HEK293 (cell line): ENCODE measurements around the gene GNPTG.

Experiments
- KLF7 ChIP-seq: fragments of 450-650 bp; formaldehyde crosslinking; IDR thresholded peaks from 2 replicates; pipeline ENCODE4 v1.5.1; 2016; ENCODE audit warnings: missing biosample characterization, missing genetic modification characterization, borderline replicate concordance
- MYNN ChIP-seq: fragments of 450-650 bp; formaldehyde crosslinking; IDR thresholded peaks from 2 replicates; pipeline ENCODE4 v1.5.1; 2016; ENCODE audit warnings: missing biosample characterization, missing genetic modification characterization, borderline replicate concordance
- OSR2 ChIP-seq: fragments of 450-650 bp; formaldehyde crosslinking; IDR thresholded peaks from 2 replicates; pipeline ENCODE4 v1.5.1; 2016; ENCODE audit warnings: missing biosample characterization, missing genetic modification characterization
- RBAK ChIP-seq: fragments of 450-650 bp; formaldehyde crosslinking; IDR thresholded peaks from 2 replicates; pipeline ENCODE4 v1.5.1; 2016; ENCODE audit warnings: missing biosample characterization, missing genetic modification characterization
- SCRT1 ChIP-seq: fragments of 450-650 bp; formaldehyde crosslinking; IDR thresholded peaks from 2 replicates; pipeline ENCODE4 v1.5.1; 2016; ENCODE audit warnings: missing biosample characterization, missing genetic modification characterization, borderline replicate concordance
- SP3 ChIP-seq: fragments of 450-650 bp; formaldehyde crosslinking; IDR thresholded peaks from 2 replicates; pipeline ENCODE4 v1.5.1; 2016; ENCODE audit warnings: missing biosample characterization, missing genetic modification characterization
- YY1 ChIP-seq: fragments of 450-650 bp; formaldehyde crosslinking; IDR thresholded peaks from 2 replicates; pipeline ENCODE4 v1.5.1; 2018; ENCODE audit warnings: missing biosample characterization, missing genetic modification characterization
- YY2 ChIP-seq: fragments of 450-650 bp; formaldehyde crosslinking; IDR thresholded peaks from 2 replicates; pipeline ENCODE4 v1.5.1; 2016; ENCODE audit warnings: missing biosample characterization, missing genetic modification characterization
- ZBTB20 ChIP-seq: fragments of 450-650 bp; formaldehyde crosslinking; IDR thresholded peaks from 2 replicates; pipeline ENCODE4 v1.5.1; 2016; ENCODE audit warnings: missing biosample characterization, missing genetic modification characterization
- ZFP3 ChIP-seq: fragments of 450-650 bp; formaldehyde crosslinking; IDR thresholded peaks from 2 replicates; pipeline ENCODE4 v1.5.1; 2016; ENCODE audit warnings: low read depth, missing biosample characterization, missing genetic modification characterization
- ZNF19 ChIP-seq: fragments of 450-650 bp; formaldehyde crosslinking; IDR thresholded peaks from 2 replicates; pipeline ENCODE4; 2016; ENCODE audit warnings: missing biosample characterization, missing genetic modification characterization, low read depth
- ZNF302 ChIP-seq: fragments of 450-650 bp; formaldehyde crosslinking; IDR thresholded peaks from 2 replicates; pipeline ENCODE4 v1.5.1; 2016; ENCODE audit warnings: missing biosample characterization, missing genetic modification characterization, low read depth
- ZNF394 ChIP-seq: fragments of 450-650 bp; formaldehyde crosslinking; IDR thresholded peaks from 2 replicates; pipeline ENCODE4 v1.5.1; 2016; ENCODE audit warnings: missing biosample characterization, missing genetic modification characterization, mild to moderate bottlenecking, moderate library complexity, borderline replicate concordance
- ZNF426 ChIP-seq: fragments of 450-650 bp; formaldehyde crosslinking; IDR thresholded peaks from 2 replicates; pipeline ENCODE4 v1.5.1; 2017; ENCODE audit warnings: missing biosample characterization, missing genetic modification characterization, mild to moderate bottlenecking, inconsistent platforms, moderate library complexity
- ZNF473 ChIP-seq: fragments of 450-650 bp; formaldehyde crosslinking; IDR thresholded peaks from 2 replicates; pipeline ENCODE4 v1.5.1; 2017; ENCODE audit warnings: missing biosample characterization, missing genetic modification characterization
- ZNF501 ChIP-seq: fragments of 450-650 bp; formaldehyde crosslinking; IDR thresholded peaks from 2 replicates; pipeline ENCODE4 v1.5.1; 2016; ENCODE audit warnings: missing biosample characterization, missing genetic modification characterization
- ZNF549 ChIP-seq: fragments of 450-650 bp; IDR thresholded peaks from 2 replicates; pipeline ENCODE4 v1.5.1; 2018; ENCODE audit warnings: missing biosample characterization, missing genetic modification characterization, mild to moderate bottlenecking, inconsistent platforms, moderate library complexity
- ZNF571 ChIP-seq: fragments of 450-650 bp; formaldehyde crosslinking; IDR thresholded peaks from 2 replicates; pipeline ENCODE4 v1.5.0; 2017; ENCODE audit warnings: missing biosample characterization, missing genetic modification characterization
- ZNF610 ChIP-seq: fragments of 450-650 bp; formaldehyde crosslinking; IDR thresholded peaks from 2 replicates; pipeline ENCODE4 v1.5.1; 2016; ENCODE audit warnings: missing biosample characterization, missing genetic modification characterization, borderline replicate concordance
- ZNF768 ChIP-seq: fragments of 450-650 bp; formaldehyde crosslinking; IDR thresholded peaks from 2 replicates; pipeline ENCODE4 v1.5.1; 2018; ENCODE audit warnings: missing biosample characterization, mild to moderate bottlenecking, missing genetic modification characterization
- ZNF776 ChIP-seq: fragments of 450-650 bp; formaldehyde crosslinking; IDR thresholded peaks from 2 replicates; pipeline ENCODE4 v1.5.0; 2017; ENCODE audit warnings: missing biosample characterization, missing genetic modification characterization, borderline replicate concordance
- ZSCAN23 ChIP-seq: fragments of 450-650 bp; formaldehyde crosslinking; IDR thresholded peaks from 2 replicates; pipeline ENCODE4 v1.5.1; 2016; ENCODE audit warnings: missing biosample characterization, missing genetic modification characterization
- ZSCAN30 ChIP-seq: fragments of 450-650 bp; IDR thresholded peaks from 2 replicates; pipeline ENCODE4 v1.5.1; 2018; ENCODE audit warnings: missing biosample characterization, mild to moderate bottlenecking, missing genetic modification characterization, moderate library complexity
- TF ChIP-seq, protein P1 (sequence below): fragments of 450-650 bp; formaldehyde crosslinking; IDR thresholded peaks from 2 replicates; pipeline ENCODE4 v1.5.1; 2017; ENCODE audit warnings: missing biosample characterization, missing genetic modification characterization
- TF ChIP-seq, protein P2 (sequence below): sonication (generic); formaldehyde crosslinking; IDR thresholded peaks from 2 replicates; pipeline ENCODE4 v1.8.1; 2022; ENCODE audit warnings: mild to moderate bottlenecking, moderate library complexity, missing genetic modification reagents
- TF ChIP-seq, protein P3 (sequence below): fragments of 450-650 bp; formaldehyde crosslinking; IDR thresholded peaks from 2 replicates; pipeline ENCODE4 v1.5.1; 2017; ENCODE audit warnings: missing biosample characterization, mild to moderate bottlenecking, missing genetic modification characterization, moderate library complexity
- TF ChIP-seq, protein P4 (sequence below): fragments of 450-650 bp; formaldehyde crosslinking; IDR thresholded peaks from 2 replicates; pipeline ENCODE4 v1.5.1; 2016; ENCODE audit warnings: missing biosample characterization, missing genetic modification characterization
- TF ChIP-seq, protein P5 (sequence below): fragments of 450-650 bp; formaldehyde crosslinking; IDR thresholded peaks from 2 replicates; pipeline ENCODE4 v1.5.1; 2016; ENCODE audit warnings: missing biosample characterization, missing genetic modification characterization, borderline replicate concordance
- TF ChIP-seq, protein P6 (sequence below): fragments of 450-650 bp; formaldehyde crosslinking; IDR thresholded peaks from 2 replicates; pipeline ENCODE4 v1.5.1; 2016; ENCODE audit warnings: missing biosample characterization, missing genetic modification characterization

GNPTG gene

DNA sequence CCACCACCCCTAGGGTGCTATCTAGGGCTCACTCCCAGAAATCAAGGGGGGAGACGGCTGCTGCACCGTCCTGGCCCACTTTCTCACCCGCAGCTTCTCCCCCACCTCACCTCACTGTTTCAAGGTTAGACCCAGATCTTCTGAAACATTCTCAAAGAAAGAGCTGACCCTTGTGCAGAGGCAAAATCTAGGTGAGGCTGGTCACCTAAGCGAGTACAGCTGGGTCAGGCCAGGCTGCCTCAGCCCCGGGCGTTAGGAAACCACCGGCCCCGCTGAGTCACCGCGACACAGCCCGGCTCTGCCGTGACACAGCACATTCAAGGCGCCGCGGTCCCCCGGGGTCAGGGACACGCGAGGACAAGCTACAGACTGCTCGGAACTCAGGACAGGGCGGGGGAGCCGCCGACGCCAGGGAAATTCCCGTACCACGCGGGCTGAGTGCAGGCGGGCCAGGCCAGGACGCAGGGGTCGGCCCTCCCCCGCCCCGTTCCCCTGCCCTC is 27.1 kb downstream of the GNPTG start (continued):
- TF ChIP-seq MYNN (tag by site-specific recombination) (no peak), ZNF571 (tag by site-specific recombination) (no peak), ZNF776 (tag by site-specific recombination) (no peak), ZBTB20 (tag by site-specific recombination) (0 out of 2 replicates have a peak, but pooled peaks have one; percentile 33), ZNF501 (peak; percentile 65; the same call in 1 of the 2 replicates), YY2 (no peak), RBAK (tag by site-specific recombination) (no peak), ZSCAN30 (tag by site-specific recombination) (no peak), SP3 (tag by site-specific recombination) (peak; percentile 28), ZFP3 (no peak), ZNF426 (no peak), SCRT1 (no peak), ZNF473 (tag by site-specific recombination) (no peak), ZNF768 (tag by site-specific recombination) (no peak), ZSCAN23 (tag by site-specific recombination) (no peak), ZNF549 (tag by site-specific recombination) (no peak), OSR2 (no peak), ZNF19 (tag by site-specific recombination) (no peak), ZNF610 (tag by site-specific recombination) (no peak), ZNF302 (tag by site-specific recombination) (no peak), YY1 (no peak; the same call in 1 of the 2 replicates), ZNF394 (tag by site-specific recombination) (peak; percentile 52; the same call in 1 of the 2 replicates), KLF7 (tag by site-specific recombination) (no peak)
- TF ChIP-seq, protein P1, sequence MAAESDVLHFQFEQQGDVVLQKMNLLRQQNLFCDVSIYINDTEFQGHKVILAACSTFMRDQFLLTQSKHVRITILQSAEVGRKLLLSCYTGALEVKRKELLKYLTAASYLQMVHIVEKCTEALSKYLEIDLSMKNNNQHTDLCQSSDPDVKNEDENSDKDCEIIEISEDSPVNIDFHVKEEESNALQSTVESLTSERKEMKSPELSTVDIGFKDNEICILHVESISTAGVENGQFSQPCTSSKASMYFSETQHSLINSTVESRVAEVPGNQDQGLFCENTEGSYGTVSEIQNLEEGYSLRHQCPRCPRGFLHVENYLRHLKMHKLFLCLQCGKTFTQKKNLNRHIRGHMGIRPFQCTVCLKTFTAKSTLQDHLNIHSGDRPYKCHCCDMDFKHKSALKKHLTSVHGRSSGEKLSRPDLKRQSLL (tag by site-specific recombination) = no peak
- TF ChIP-seq, protein P2, sequence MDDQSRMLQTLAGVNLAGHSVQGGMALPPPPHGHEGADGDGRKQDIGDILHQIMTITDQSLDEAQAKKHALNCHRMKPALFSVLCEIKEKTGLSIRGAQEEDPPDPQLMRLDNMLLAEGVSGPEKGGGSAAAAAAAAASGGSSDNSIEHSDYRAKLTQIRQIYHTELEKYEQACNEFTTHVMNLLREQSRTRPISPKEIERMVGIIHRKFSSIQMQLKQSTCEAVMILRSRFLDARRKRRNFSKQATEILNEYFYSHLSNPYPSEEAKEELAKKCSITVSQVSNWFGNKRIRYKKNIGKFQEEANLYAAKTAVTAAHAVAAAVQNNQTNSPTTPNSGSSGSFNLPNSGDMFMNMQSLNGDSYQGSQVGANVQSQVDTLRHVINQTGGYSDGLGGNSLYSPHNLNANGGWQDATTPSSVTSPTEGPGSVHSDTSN (CRISPR knock-in tag) = no peak
- TF ChIP-seq, protein P3, sequence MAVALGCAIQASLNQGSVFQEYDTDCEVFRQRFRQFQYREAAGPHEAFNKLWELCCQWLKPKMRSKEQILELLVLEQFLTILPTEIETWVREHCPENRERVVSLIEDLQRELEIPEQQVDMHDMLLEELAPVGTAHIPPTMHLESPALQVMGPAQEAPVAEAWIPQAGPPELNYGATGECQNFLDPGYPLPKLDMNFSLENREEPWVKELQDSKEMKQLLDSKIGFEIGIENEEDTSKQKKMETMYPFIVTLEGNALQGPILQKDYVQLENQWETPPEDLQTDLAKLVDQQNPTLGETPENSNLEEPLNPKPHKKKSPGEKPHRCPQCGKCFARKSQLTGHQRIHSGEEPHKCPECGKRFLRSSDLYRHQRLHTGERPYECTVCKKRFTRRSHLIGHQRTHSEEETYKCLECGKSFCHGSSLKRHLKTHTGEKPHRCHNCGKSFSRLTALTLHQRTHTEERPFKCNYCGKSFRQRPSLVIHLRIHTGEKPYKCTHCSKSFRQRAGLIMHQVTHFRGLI (tag by site-specific recombination) = no peak; the same call in 1 of the 2 replicates
- TF ChIP-seq, protein P4, sequence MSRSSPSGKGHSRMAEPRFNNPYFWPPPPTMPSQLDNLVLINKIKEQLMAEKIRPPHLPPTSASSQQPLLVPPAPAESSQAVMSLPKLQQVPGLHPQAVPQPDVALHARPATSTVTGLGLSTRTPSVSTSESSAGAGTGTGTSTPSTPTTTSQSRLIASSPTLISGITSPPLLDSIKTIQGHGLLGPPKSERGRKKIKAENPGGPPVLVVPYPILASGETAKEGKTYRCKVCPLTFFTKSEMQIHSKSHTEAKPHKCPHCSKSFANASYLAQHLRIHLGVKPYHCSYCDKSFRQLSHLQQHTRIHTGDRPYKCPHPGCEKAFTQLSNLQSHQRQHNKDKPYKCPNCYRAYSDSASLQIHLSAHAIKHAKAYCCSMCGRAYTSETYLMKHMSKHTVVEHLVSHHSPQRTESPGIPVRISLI (tag by site-specific recombination) = no peak
- TF ChIP-seq, protein P5, sequence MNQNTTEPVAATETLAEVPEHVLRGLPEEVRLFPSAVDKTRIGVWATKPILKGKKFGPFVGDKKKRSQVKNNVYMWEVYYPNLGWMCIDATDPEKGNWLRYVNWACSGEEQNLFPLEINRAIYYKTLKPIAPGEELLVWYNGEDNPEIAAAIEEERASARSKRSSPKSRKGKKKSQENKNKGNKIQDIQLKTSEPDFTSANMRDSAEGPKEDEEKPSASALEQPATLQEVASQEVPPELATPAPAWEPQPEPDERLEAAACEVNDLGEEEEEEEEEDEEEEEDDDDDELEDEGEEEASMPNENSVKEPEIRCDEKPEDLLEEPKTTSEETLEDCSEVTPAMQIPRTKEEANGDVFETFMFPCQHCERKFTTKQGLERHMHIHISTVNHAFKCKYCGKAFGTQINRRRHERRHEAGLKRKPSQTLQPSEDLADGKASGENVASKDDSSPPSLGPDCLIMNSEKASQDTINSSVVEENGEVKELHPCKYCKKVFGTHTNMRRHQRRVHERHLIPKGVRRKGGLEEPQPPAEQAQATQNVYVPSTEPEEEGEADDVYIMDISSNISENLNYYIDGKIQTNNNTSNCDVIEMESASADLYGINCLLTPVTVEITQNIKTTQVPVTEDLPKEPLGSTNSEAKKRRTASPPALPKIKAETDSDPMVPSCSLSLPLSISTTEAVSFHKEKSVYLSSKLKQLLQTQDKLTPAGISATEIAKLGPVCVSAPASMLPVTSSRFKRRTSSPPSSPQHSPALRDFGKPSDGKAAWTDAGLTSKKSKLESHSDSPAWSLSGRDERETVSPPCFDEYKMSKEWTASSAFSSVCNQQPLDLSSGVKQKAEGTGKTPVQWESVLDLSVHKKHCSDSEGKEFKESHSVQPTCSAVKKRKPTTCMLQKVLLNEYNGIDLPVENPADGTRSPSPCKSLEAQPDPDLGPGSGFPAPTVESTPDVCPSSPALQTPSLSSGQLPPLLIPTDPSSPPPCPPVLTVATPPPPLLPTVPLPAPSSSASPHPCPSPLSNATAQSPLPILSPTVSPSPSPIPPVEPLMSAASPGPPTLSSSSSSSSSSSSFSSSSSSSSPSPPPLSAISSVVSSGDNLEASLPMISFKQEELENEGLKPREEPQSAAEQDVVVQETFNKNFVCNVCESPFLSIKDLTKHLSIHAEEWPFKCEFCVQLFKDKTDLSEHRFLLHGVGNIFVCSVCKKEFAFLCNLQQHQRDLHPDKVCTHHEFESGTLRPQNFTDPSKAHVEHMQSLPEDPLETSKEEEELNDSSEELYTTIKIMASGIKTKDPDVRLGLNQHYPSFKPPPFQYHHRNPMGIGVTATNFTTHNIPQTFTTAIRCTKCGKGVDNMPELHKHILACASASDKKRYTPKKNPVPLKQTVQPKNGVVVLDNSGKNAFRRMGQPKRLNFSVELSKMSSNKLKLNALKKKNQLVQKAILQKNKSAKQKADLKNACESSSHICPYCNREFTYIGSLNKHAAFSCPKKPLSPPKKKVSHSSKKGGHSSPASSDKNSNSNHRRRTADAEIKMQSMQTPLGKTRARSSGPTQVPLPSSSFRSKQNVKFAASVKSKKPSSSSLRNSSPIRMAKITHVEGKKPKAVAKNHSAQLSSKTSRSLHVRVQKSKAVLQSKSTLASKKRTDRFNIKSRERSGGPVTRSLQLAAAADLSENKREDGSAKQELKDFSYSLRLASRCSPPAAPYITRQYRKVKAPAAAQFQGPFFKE (tag by site-specific recombination) = no peak
- TF ChIP-seq, protein P6, sequence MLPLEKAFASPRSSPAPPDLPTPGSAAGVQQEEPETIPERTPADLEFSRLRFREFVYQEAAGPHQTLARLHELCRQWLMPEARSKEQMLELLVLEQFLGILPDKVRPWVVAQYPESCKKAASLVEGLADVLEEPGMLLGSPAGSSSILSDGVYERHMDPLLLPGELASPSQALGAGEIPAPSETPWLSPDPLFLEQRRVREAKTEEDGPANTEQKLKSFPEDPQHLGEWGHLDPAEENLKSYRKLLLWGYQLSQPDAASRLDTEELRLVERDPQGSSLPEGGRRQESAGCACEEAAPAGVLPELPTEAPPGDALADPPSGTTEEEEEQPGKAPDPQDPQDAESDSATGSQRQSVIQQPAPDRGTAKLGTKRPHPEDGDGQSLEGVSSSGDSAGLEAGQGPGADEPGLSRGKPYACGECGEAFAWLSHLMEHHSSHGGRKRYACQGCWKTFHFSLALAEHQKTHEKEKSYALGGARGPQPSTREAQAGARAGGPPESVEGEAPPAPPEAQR = no peak; the same call in 1 of the 2 replicates
